Activated T-helper 1 cell treated with Interleukin-2 at 50 U/mL for 16 hours (primary cell): ENCODE data around the gene ARL16.

Experiments
- DNase-seq: peaks from one replicate; pipeline ENCODE4 v3.0.0-alpha.2; 2020; ENCODE audit warnings: low read depth

ARL16 gene

DNA sequence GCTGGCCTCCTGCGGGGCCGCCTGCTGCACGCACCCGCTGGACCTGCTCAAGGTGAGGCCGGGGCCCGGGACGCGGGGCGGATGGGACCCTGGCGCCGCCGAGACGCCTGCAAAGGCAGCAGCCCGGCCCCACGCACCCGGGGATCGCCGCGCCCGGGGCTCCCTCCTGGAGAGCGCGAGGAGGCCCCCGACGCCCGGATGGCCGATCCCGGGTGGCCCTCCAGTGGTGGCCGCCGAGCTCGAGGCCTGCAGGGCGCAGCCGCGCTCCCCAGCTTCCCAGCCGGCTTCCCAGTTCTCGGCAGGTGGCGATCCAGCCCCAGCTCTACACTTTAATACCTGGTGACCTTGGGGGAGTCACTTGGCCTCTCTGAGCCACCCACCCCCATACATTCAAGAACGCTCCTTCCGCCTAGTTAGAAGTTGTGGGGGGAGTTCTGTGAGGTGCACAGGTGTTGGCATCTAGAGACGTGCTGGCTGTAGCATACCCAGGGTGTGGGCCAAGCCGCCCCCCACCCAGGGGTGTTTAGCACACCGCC lies 28.9 kb upstream of the ARL16 start:
- no peak for DNase-seq

- DNase-seq: peak; percentile 71
Measured at GRCh38 chr17:81711814-81712467, 28.3 kb upstream of the ARL16 start, which contains the start of gene SLC25A10. Gene SLC25A10 (plus strand): TSS chr17:81712284. CDS start chr17:81712427, 143 bp downstream.

DNA sequence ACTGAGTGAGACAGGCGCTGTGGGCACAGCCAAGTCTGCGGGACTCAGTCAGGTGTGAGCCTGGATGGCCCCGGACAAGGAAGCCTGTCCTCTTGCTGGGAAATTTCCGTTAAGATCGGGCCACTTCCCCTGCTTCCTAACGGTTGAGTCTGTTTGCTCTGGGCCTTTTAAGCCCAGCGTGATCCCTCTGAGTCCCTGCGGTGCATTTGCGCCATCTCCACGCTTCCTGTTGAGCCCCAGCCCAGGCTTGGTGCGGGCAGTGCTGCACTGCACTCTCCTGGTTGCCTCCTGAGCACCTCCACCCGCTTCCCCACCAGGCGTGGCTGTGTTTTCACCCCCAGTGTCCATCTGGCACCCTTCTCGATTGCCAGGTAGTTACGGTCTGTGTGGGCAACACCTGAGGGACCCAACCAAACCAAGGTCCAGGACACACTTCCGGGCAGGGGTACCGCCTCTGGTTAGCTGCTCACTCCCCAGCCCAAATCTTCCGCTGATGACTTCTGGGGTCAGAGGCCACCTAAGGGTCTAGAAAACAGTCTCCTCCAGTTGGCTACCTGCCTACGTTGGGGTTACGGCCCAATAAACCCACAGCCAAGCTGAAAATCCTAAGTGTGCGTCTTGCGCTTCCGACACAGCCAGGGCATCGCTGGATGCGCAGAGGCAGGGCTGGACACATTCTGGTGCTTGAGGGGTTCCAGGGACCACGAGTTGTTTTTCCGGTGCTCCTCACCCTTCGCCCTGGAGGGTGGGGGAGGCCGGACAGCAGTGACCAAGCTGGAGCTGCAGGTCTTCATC lies 27.1 kb upstream of the ARL16 start:
- no peak for DNase-seq

- DNase-seq: no peak
Measured at GRCh38 chr17:81708739-81709185, 25.2 kb upstream of the ARL16 start.

DNA sequence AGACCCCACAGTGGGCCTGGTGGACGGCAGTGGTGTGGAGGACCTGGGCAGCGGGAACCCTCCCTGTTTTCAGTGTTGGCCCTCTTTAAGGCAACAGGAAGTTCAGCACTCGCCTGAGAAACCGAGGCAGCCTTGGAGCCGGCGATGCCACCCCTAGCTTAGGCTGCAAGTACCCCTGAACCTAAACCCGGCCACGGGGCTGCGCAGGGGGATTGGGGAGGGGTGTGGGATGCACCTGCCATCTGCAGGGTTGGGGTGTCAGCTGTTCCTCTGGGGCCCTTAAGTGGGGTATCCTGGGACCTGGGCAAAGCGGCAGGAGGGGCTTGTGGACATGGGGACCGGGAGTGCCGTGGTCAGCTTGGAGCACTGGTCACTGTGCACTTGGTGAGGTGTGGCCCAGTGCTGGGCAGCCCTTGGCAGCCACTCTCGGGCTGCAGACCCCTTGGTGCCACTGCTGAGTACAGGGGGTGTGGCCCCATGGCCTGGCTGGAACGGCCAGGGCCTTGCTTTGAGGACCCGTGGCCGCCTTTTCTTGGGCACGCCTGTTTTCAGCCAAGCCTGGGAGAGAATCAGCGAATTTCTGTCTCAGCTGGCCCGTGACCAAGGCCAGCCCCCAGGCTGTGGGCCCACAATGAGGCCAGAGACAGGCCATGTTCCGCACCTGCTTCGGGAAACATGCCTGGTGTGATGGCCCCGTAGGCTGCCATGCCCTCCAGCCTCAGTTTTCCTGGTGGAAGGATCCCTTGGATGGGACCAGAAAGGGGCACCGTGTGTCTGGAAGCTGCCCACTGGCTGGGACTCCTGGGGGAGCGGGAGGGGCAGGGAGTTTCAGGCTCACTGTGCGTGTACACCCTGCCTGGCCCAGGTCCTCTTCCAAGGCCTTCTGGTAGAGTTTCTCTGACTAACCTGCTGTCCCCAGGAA lies 24.4 kb upstream of the ARL16 start:
- DNase-seq: no peak

DNA sequence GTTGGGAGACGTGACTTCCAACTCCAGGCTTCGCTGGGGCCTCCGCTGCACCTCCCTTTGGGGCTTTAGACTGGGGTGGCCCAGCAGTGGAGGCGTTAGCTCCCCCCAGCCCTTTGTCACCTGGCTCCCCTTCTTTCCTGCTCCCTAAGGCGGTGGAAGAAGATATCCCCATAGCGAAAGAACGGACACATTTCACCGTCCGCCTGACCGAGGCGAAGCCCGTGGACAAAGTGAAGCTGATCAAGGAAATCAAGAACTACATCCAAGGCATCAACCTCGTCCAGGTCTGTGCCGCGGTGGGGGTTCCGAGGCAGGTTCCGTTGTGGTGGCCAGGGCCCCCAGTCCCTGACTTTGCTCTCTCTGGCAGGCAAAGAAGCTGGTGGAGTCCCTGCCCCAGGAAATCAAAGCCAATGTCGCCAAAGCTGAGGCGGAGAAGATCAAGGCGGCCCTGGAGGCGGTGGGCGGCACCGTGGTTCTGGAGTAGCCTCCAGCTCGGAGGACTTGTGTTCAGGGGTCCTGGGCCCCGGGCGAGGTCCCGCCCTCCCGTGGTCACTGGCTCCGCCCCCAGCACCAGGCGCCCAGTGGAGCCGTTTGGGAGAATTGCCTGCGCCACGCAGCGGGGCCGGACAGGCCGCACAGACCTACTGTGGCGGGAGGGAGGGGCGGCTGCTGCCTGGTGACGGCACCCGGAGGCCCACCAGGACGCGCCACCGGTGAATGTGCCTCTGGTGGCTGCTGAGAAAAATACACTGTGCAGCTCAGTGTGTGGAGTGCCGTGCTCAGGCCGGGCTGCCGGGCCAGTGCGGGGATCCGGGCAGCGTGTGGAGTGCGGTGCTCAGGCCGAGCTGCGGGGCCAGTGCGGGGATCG lies 23.4 kb upstream of the ARL16 start:
- no peak for DNase-seq

DNA sequence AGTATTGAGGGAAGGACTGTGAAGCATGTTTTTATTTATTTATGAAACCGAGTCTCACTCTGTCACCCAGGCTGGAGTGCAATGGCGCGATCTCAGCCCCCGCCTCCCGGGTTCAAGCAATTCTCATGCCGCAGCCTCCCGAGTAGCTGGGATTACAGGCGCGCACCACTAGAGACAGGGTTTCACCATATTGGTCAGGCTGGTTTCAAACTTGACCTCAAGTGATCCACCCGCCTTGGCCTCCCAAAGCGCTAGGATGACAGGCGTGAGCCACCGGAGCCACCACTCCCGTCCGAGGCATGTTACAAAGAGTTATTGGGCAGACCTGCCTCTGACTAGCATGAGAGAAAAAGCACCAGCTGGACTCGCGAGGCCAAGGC lies 22.6 kb upstream of the ARL16 start:
- no peak for DNase-seq

- DNase-seq: no peak
Measured at GRCh38 chr17:81705518-81706231, 22.1 kb upstream of the ARL16 start.

GRCh38 chr17:81703747-81704654 lies 20.4 kb upstream of the ARL16 start:
- no peak for DNase-seq

DNA sequence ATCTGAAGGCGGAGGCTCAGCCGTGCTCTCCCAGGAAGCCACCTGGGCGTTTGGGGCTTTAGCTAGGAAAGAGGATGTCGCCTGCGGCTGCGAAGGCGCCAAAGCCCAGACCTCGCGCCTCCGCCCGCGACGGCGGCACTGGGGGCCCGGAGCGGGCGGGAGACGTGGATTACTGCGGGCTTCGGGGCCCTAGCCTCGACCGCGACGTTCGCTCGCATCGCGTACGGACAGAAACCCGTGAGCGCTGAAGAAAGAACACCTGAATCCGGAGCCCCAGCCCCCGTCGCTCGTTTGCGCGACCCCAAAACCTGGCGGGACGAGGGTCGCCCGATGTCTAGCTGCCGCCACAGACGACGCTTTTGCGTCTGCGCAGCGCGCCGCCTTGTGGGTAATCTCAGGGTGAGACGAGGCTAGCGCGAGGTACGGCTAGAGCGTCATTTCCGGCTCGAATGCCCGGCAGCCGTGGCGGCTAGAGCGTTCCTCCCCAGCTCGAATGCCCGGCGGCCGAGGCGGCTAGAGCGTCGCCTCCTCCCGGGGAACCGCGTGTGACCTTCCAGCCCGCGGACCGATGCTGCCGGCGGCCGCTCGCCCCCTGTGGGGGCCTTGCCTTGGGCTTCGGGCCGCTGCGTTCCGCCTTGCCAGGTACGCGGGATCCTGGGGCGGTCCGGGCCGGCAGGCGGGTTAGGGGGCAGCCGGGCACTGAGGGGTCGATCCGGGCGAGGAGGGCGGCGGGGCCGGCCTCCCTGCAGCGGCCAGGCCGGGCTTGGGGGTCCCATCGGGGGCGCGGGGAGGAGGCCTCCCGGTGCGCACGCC lies 19.5 kb upstream of the ARL16 start, which contains the start of gene MRPL12:
TSS of gene MRPL12 (plus strand) at position 434 of the 813 bp plus-strand sequence. CDS start at position 569, 135 bp downstream.
- peak; percentile 78 for DNase-seq

DNA sequence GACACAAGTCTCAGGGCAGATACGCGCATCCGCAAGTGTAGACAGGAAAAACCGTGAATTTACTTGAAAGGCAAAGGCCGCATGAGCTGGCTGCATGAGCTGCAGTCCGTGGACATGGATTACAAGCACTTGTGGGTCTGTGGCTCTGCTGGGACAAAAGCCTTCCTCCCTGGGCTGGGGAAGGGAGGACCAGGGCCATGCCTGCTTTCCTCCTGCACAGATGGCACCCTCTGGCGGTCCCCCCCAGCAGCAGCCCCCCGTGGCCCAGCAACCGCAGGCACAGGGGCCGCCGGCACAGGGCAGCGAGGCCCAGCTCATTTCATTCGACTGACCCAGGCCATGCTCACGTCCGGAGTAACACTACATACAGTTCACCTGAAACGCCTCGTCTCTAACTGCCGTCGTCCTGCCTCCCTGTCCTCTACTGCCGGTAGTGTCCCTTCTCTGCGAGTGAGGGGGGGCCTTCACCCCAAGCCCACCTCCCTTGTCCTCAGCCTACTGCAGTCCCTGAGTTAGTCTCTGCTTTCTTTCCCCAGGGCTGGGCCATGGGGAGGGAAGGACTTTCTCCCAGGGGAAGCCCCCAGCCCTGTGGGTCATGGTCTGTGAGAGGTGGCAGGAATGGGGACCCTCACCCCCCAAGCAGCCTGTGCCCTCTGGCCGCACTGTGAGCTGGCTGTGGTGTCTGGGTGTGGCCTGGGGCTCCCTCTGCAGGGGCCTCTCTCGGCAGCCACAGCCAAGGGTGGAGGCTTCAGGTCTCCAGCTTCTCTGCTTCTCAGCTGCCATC lies 17.9 kb upstream of the ARL16 start:
- no peak for DNase-seq

GRCh38 chr17:81700353-81701287 lies 17.0 kb upstream of the ARL16 start:
- no peak for DNase-seq

- DNase-seq: no peak
Measured at GRCh38 chr17:81697261-81698044, 13.9 kb upstream of the ARL16 start.

GRCh38 chr17:81696218-81696941 lies 12.8 kb upstream of the ARL16 start:
- no peak for DNase-seq

- no peak for DNase-seq
Measured at GRCh38 chr17:81695801-81696200, 12.2 kb upstream of the ARL16 start.
